Measurements from ENCODE around the gene SEC61A1. TPM values are rescaled to one million over a fixed set of nuclear protein-coding genes. Genes with fewer than 3 reads are reported as not detected.

Gene SEC61A1
- total RNA-seq, 1 donor from 2014 or later, result 400 TPM

DNA sequence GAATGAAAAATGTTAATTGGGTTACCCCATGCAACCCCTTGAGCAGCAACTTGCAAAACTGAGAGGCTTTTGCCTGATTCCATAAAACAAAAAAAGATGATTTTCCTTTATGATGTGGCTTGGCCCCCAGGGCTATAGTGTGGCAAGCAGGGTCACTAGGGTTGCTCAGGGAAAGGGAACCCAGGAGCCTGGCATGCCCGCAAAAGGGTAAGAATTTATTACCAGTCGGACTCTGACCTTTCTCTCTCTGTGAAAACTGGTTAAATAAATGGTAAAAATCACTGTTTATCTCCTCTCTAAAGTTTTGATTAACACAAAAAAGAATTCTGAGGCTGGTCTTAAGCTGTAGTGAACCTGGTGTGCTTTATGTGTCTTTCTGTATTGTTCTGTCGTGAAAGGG lies 37.7 kb upstream of the SEC61A1 start:
- H3K36me3 ChIP-seq (ENCODE audit: insufficient read depth, low read length), result no peaks in the 10 kb centered on the region
- no peak for FAIRE-seq

GRCh38 chr3:128016502-128016901 lies 35.7 kb upstream of the SEC61A1 start:
- no peak for TF ChIP-seq CTCF (IDR thresholded peaks at IDR 0.05; ENCODE audit: insufficient read depth, low read depth, low read length)
- no peak for TF ChIP-seq EZH2 (IDR thresholded peaks at IDR 0.05; ENCODE audit: insufficient read depth, low read length)
- Mint-ChIP-seq H3K36me3 (ENCODE audit: low read depth, unreplicated experiment) (no peaks in the 10 kb centered on the region), H3K27ac (ENCODE audit: unreplicated experiment) (no peak overlapping the region)

More for the DNA sequence above, 37.7 kb upstream of the SEC61A1 start:
- no peak overlapping the region for H3K27ac ChIP-seq (ENCODE audit: low read depth, low read length)
- H2AFZ ChIP-seq (ENCODE audit: low read depth, low read length), result no peak overlapping the region
- H4K20me1 ChIP-seq (ENCODE audit: insufficient read depth, low read length), result no peaks in the 10 kb centered on the region
- no peak for TF ChIP-seq EZH2 (IDR thresholded peaks at IDR 0.05; ENCODE audit: insufficient read depth, low read length)
- Mint-ChIP-seq H3K9me3 (ENCODE audit: unreplicated experiment) (peaks cover 2% of the 10 kb centered on the region), H3K36me3 (ENCODE audit: low read depth, unreplicated experiment) (no peaks in the 10 kb centered on the region), H3K27me3 (ENCODE audit: low read depth, unreplicated experiment) (peaks cover 7% of the 10 kb centered on the region), H3K4me1 (ENCODE audit: low read depth, unreplicated experiment) (peaks cover 5% of the 10 kb centered on the region), H3K27ac (ENCODE audit: unreplicated experiment) (no peak overlapping the region), H3K4me3 (ENCODE audit: unreplicated experiment) (no peak overlapping the region)
- no peaks in the 10 kb centered on the region for H3K79me2 ChIP-seq (ENCODE audit: insufficient read depth, low read length)
- no peak overlapping the region for H3K4me3 ChIP-seq (ENCODE audit: insufficient read depth, low read depth, low read length)
- H3K9ac ChIP-seq (ENCODE audit: low read length), result no peak overlapping the region
- H3K4me2 ChIP-seq (ENCODE audit: low read length), result no peak overlapping the region
- DNase-seq (ENCODE audit: low read depth), result no peak
- H3K9me3 ChIP-seq (ENCODE audit: insufficient read depth, low read depth, low read length), result no peaks in the 10 kb centered on the region
- H3K27me3 ChIP-seq (ENCODE audit: insufficient read depth, low read length), result no peaks in the 10 kb centered on the region
- H3K4me1 ChIP-seq (ENCODE audit: insufficient read depth, low read length), result no peaks in the 10 kb centered on the region

GRCh38 chr3:128021768-128022372 lies 30.4 kb upstream of the SEC61A1 start:
- TF ChIP-seq EZH2 (IDR thresholded peaks at IDR 0.05; ENCODE audit: insufficient read depth, low read length), result no peak
- no peak for TF ChIP-seq CTCF (IDR thresholded peaks at IDR 0.05; ENCODE audit: insufficient read depth, low read depth, low read length)
- Histone ChIP-seq H2AFZ (ENCODE audit: low read depth, low read length) (no peak overlapping the region), H3K4me1 (ENCODE audit: insufficient read depth, low read length) (no peaks in the 10 kb centered on the region), H3K4me2 (ENCODE audit: low read length) (no peak overlapping the region), H3K36me3 (ENCODE audit: insufficient read depth, low read length) (no peaks in the 10 kb centered on the region), H3K27me3 (ENCODE audit: insufficient read depth, low read length) (peaks cover 20% of the 10 kb centered on the region), H3K9me3 (ENCODE audit: insufficient read depth, low read depth, low read length) (no peaks in the 10 kb centered on the region), H3K4me3 (ENCODE audit: insufficient read depth, low read depth, low read length) (no peak overlapping the region), H4K20me1 (ENCODE audit: insufficient read depth, low read length) (no peaks in the 10 kb centered on the region), H3K9ac (ENCODE audit: low read length) (no peak overlapping the region), H3K79me2 (ENCODE audit: insufficient read depth, low read length) (no peaks in the 10 kb centered on the region), H3K27ac (ENCODE audit: low read depth, low read length) (no peak overlapping the region)
- Mint-ChIP-seq H3K4me3 (ENCODE audit: unreplicated experiment) (no peak overlapping the region), H3K27me3 (ENCODE audit: low read depth, unreplicated experiment) (peaks cover 24% of the 10 kb centered on the region), H3K36me3 (ENCODE audit: low read depth, unreplicated experiment) (no peaks in the 10 kb centered on the region), H3K4me1 (ENCODE audit: low read depth, unreplicated experiment) (no peaks in the 10 kb centered on the region), H3K9me3 (ENCODE audit: unreplicated experiment) (peaks cover 2% of the 10 kb centered on the region), H3K27ac (ENCODE audit: unreplicated experiment) (no peak overlapping the region)
- FAIRE-seq (no peak), DNase-seq (ENCODE audit: low read depth) (no peak)

More at GRCh38 chr3:128016502-128016901, 35.7 kb upstream of the SEC61A1 start:
- Histone ChIP-seq H3K27ac (ENCODE audit: low read depth, low read length) (no peak overlapping the region), H3K9ac (ENCODE audit: low read length) (no peak overlapping the region), H3K79me2 (ENCODE audit: insufficient read depth, low read length) (no peaks in the 10 kb centered on the region), H2AFZ (ENCODE audit: low read depth, low read length) (no peak overlapping the region), H3K4me3 (ENCODE audit: insufficient read depth, low read depth, low read length) (no peak overlapping the region), H3K36me3 (ENCODE audit: insufficient read depth, low read length) (no peaks in the 10 kb centered on the region), H3K27me3 (ENCODE audit: insufficient read depth, low read length) (no peaks in the 10 kb centered on the region), H3K4me2 (ENCODE audit: low read length) (no peak overlapping the region), H4K20me1 (ENCODE audit: insufficient read depth, low read length) (no peaks in the 10 kb centered on the region), H3K9me3 (ENCODE audit: insufficient read depth, low read depth, low read length) (no peaks in the 10 kb centered on the region), H3K4me1 (ENCODE audit: insufficient read depth, low read length) (no peaks in the 10 kb centered on the region)
- Mint-ChIP-seq H3K4me1 (ENCODE audit: low read depth, unreplicated experiment) (no peaks in the 10 kb centered on the region), H3K4me3 (ENCODE audit: unreplicated experiment) (no peak overlapping the region), H3K27me3 (ENCODE audit: low read depth, unreplicated experiment) (no peaks in the 10 kb centered on the region), H3K9me3 (ENCODE audit: unreplicated experiment) (peaks cover under 1% of the 10 kb centered on the region)
- FAIRE-seq (no peak), DNase-seq (ENCODE audit: low read depth) (no peak)

All from astrocyte (in vitro differentiated cells and primary cell).